ENCODE measurements around the gene ZNF268.

- TF ChIP-seq OSR1 (CRISPR knock-in tag; IDR thresholded peaks at IDR 0.05) (no peak), ESRRG (CRISPR knock-in tag; IDR thresholded peaks at IDR 0.05) (no peak), ZC3H10 (CRISPR knock-in tag; IDR thresholded peaks at IDR 0.05) (no peak), GLIS3 (CRISPR knock-in tag; IDR thresholded peaks at IDR 0.05) (no peak), ARNTL (CRISPR knock-in tag; IDR thresholded peaks at IDR 0.05; ENCODE audit: borderline replicate concordance, low read depth) (no peak), PPARA (CRISPR knock-in tag; IDR thresholded peaks at IDR 0.05; ENCODE audit: borderline replicate concordance) (no peak), ZFP3 (CRISPR knock-in tag; IDR thresholded peaks at IDR 0.05) (no peak), TOX (CRISPR knock-in tag; IDR thresholded peaks at IDR 0.05; ENCODE audit: borderline replicate concordance) (no peak), ZNF8 (CRISPR knock-in tag; IDR thresholded peaks at IDR 0.05) (no peak), ZFP30 (CRISPR knock-in tag; IDR thresholded peaks at IDR 0.05) (no peak)
Observed at GRCh38 chr12:133256321-133256720, 75.0 kb downstream of the ZNF268 start.
